HepG2 (cell line): ENCODE data around the gene EWSR1. TPM values are rescaled to one million over a fixed set of nuclear protein-coding genes. Genes with fewer than 3 reads are reported as not detected.

Source experiments
- HNRNPUL1 ChIP-seq: fragments of 200-400 bp; formaldehyde crosslinking; IDR thresholded peaks from 2 replicates; pipeline ENCODE4 v1.6.1; 2017; ENCODE audit warnings: low read depth, mild to moderate bottlenecking, low read length, moderate library complexity
- KDM3A ChIP-seq: IDR thresholded peaks from 2 replicates; pipeline ENCODE4 v1.6.1; 2018; ENCODE audit warnings: low read depth, missing compliant biosample characterization
- NR2F1 ChIP-seq, 2 experiments: fragments of 450-650 bp in 1 of 2; formaldehyde crosslinking in 1 of 2; IDR thresholded peaks; 2 replicates each; pipeline versions ENCODE4 v1.5.0 to v1.6.1; 2016 to 2020; ENCODE audit warnings: mild to moderate bottlenecking in 1 of 2, missing compliant biosample characterization in 1 of 2, missing genetic modification reagents in 1 of 2, moderate library complexity in 1 of 2
- ZNF703 ChIP-seq: sonication (generic); formaldehyde crosslinking; IDR thresholded peaks from 2 replicates; pipeline ENCODE4 v1.5.1; 2020; ENCODE audit warnings: missing genetic modification reagents, mild to moderate bottlenecking, moderate library complexity, borderline replicate concordance
- polyA plus RNA-seq, 8 experiments: library from polyadenylated mRNA; depleted of rRNA in 3 of 8; stranded (reverse) in 7 of 8; unstranded in 1 of 8; fragments of >200 nt; fragmentation: Illumina TruSeq in 4 of 8; extraction: Trizol in 4 of 8; gene quantifications; 2 replicates each; pipeline versions ENCODE4 v1.2.1 to v1.2.3, GENCODE V29; 2011 to 2016; ENCODE audit warnings: low read depth in 4 of 8, missing spikeins in 1 of 8, mixed read lengths in 1 of 8; ENCODE audit not compliant: insufficient read depth in 1 of 8
- total RNA-seq, 5 experiments: library from RNA; depleted of rRNA; stranded (reverse); fragments of >200 nt; fragmentation: Illumina TruSeq; extraction: Trizol; gene quantifications; 2 replicates each; pipeline ENCODE4 v1.2.3, GENCODE V29; 2016; ENCODE audit warnings: low read depth in 1 of 5
- TF ChIP-seq, protein P1 (sequence below): sonication (generic); formaldehyde crosslinking; IDR thresholded peaks from 2 replicates; pipeline ENCODE4 v1.4.0; 2020; ENCODE audit warnings: missing genetic modification reagents
- TF ChIP-seq, protein P2 (sequence below): sonication (generic); formaldehyde crosslinking; IDR thresholded peaks from 2 replicates; pipeline ENCODE4 v1.4.0; 2020; ENCODE audit warnings: missing genetic modification reagents, mild to moderate bottlenecking, borderline replicate concordance
- TF ChIP-seq, protein P3 (sequence below): sonication (generic); formaldehyde crosslinking; IDR thresholded peaks from 2 replicates; pipeline ENCODE4 v1.4.0; 2020; ENCODE audit warnings: mild to moderate bottlenecking, missing genetic modification reagents

The EWSR1 gene
- total and polyA plus RNA-seq, 2 of the 13 experiments (the other 11 are each of a cell fraction or from before 2014, with no cell fraction given), result 211 to 326 TPM

GRCh38 chr22:29267462-29267857 lies 608 bp upstream of the EWSR1 start (continued):
- no peak for TF ChIP-seq KDM3A (CRISPR knock-in tag)
- 0 out of 2 replicates have a peak, but pooled peaks have one; percentile 52 for TF ChIP-seq ZNF703 (CRISPR knock-in tag)
- TF ChIP-seq, protein P1, sequence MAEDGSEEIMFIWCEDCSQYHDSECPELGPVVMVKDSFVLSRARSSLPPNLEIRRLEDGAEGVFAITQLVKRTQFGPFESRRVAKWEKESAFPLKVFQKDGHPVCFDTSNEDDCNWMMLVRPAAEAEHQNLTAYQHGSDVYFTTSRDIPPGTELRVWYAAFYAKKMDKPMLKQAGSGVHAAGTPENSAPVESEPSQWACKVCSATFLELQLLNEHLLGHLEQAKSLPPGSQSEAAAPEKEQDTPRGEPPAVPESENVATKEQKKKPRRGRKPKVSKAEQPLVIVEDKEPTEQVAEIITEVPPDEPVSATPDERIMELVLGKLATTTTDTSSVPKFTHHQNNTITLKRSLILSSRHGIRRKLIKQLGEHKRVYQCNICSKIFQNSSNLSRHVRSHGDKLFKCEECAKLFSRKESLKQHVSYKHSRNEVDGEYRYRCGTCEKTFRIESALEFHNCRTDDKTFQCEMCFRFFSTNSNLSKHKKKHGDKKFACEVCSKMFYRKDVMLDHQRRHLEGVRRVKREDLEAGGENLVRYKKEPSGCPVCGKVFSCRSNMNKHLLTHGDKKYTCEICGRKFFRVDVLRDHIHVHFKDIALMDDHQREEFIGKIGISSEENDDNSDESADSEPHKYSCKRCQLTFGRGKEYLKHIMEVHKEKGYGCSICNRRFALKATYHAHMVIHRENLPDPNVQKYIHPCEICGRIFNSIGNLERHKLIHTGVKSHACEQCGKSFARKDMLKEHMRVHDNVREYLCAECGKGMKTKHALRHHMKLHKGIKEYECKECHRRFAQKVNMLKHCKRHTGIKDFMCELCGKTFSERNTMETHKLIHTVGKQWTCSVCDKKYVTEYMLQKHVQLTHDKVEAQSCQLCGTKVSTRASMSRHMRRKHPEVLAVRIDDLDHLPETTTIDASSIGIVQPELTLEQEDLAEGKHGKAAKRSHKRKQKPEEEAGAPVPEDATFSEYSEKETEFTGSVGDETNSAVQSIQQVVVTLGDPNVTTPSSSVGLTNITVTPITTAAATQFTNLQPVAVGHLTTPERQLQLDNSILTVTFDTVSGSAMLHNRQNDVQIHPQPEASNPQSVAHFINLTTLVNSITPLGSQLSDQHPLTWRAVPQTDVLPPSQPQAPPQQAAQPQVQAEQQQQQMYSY, result peak; percentile 97
- TF ChIP-seq, protein P2, sequence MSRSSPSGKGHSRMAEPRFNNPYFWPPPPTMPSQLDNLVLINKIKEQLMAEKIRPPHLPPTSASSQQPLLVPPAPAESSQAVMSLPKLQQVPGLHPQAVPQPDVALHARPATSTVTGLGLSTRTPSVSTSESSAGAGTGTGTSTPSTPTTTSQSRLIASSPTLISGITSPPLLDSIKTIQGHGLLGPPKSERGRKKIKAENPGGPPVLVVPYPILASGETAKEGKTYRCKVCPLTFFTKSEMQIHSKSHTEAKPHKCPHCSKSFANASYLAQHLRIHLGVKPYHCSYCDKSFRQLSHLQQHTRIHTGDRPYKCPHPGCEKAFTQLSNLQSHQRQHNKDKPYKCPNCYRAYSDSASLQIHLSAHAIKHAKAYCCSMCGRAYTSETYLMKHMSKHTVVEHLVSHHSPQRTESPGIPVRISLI (CRISPR knock-in tag), result no peak
- TF ChIP-seq, protein P3, sequence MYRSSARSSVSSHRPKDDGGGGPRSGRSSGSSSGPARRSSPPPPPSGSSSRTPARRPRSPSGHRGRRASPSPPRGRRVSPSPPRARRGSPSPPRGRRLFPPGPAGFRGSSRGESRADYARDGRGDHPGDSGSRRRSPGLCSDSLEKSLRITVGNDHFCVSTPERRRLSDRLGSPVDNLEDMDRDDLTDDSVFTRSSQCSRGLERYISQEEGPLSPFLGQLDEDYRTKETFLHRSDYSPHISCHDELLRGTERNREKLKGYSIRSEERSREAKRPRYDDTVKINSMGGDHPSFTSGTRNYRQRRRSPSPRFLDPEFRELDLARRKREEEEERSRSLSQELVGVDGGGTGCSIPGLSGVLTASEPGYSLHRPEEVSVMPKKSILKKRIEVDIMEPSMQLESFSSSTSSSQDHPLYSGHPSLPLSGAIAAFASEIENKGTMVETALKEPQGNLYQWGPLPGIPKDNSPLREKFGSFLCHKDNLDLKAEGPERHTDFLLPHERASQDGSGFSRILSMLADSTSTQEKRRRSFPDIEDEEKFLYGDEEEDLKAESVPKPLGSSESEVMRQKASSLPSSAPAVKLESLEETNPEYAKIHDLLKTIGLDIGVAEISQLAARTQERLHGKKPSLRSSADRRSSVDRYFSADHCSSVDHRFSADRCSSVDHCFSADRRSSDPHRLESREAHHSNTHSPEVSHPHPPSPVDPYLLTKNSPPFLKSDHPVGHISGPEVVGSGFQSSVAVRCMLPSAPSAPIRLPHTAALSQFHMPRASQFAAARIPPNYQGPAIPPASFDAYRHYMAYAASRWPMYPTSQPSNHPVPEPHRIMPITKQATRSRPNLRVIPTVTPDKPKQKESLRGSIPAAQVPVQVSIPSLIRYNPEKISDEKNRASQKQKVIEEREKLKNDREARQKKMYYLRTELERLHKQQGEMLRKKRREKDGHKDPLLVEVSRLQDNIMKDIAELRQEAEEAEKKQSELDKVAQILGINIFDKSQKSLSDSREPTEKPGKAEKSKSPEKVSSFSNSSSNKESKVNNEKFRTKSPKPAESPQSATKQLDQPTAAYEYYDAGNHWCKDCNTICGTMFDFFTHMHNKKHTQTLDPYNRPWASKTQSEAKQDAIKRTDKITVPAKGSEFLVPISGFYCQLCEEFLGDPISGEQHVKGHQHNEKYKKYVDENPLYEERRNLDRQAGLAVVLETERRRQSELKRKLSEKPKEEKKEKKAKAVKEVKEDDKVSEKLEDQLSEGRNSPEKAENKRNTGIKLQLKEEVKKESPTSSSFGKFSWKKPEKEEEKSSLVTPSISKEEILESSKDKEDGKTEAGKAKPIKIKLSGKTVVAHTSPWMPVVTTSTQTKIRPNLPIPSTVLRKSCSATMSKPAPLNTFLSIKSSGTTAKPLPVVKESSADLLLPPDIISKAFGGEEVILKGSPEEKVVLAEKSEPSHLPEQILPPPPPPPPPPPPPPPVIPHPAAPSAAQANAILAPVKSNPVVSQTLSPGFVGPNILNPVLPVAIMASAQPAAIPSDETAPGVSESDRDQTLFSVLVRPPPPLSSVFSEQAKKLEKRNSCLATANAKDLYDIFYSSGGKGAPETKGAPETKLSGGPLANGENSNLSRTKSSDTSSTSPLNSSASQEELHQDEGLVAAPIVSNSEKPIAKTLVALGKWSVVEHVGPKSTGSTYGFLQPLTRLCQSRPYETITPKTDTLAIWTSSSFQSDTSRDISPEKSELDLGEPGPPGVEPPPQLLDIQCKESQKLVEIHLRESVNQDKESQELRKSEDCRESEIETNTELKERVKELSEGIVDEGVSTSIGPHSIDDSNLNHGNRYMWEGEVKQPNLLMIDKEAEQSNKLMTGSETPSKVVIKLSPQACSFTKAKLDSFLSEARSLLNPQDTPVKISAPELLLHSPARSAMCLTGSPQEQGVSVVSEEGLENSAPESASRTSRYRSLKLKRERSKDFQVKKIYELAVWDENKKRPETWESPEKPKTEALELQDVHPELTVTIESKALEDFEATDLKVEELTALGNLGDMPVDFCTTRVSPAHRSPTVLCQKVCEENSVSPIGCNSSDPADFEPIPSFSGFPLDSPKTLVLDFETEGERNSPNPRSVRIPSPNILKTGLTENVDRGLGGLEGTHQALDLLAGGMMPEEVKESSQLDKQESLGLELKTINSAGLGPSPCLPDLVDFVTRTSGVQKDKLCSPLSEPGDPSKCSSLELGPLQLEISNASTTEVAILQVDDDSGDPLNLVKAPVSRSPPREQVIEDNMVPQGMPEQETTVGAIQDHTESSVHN (CRISPR knock-in tag), result no peak
- TF ChIP-seq NR2F1 (CRISPR knock-in tag; IDR thresholded peaks at IDR 0.05), result no peak
- TF ChIP-seq HNRNPUL1, result no peak
